KOPT-K1 (cell line): ENCODE results near the gene SIRPA.
"Not testable (repeated sequence)": the region's sequence is repeated elsewhere in the genome, so short reads cannot be mapped to it uniquely, and the experiment has no call there.

ENCODE experiments used
- H3K27ac ChIP-seq: fragments of 200-600 bp; sonication (generic); 2 replicates; pipeline ENCODE4 v1.5.1; 2016; ENCODE audit warnings: antibody characterized with exemption, mild to moderate bottlenecking, low read depth, low read length; ENCODE audit not compliant: poor library complexity, severe bottlenecking
- H3K36me3 ChIP-seq: fragments of 200-600 bp; sonication (generic); 2 replicates; pipeline ENCODE4 v1.5.1; 2017; ENCODE audit warnings: antibody characterized with exemption, mild to moderate bottlenecking, low read length, moderate library complexity; ENCODE audit not compliant: insufficient read depth
- H3K9me3 ChIP-seq: fragments of 200-600 bp; sonication (generic); 2 replicates; pipeline ENCODE4 v1.5.1; 2017; ENCODE audit warnings: antibody characterized with exemption, low read length, mild to moderate bottlenecking; ENCODE audit not compliant: insufficient read depth, poor library complexity, severe bottlenecking

The SIRPA gene

DNA sequence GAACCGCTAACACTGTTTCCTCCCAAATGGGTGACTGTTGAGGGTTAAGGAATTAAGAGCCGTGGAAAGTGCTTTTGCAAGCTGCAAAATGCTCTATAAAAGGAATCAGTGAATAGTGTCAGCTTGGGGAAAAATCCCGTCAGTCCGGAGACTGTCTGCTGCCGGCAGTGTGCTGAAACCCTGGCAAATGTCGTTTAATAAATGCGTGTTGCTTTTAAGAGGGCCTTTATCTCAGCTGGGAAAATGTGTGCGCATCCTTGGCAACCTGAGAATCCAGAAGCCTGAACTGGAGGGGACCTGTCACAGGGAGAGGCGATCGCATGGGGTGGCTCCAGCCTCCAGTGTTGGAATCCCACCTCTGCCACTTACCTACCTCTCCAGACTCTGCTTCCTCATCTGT is 9.8 kb downstream of the SIRPA start:
- Histone ChIP-seq H3K9me3 (no peaks in the 10 kb centered on the region), H3K36me3 (no peaks in the 10 kb centered on the region)

DNA sequence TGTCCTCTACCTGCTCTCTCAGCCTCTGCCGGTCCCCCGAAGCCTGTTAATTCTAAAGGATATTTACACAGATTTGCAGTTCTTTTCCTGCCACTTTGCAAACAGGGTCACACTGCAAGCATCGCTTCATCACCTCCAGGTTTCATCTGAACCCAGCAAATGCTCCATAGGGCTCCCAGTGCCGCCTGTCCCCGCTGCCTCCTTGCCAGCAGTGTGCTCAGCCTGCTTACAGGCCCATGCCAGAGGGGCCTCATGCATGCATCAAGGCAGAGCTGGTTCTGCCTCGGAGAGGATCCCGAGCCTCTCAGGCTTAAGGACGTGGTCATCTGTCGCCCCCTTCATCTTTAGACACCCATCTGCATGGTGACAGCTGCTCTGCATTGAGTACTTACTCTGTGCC is 10.5 kb downstream of the SIRPA start:
- Histone ChIP-seq H3K9me3 (no peaks in the 10 kb centered on the region), H3K27ac (no peak overlapping the region), H3K36me3 (no peaks in the 10 kb centered on the region)

More for the DNA sequence above, 9.8 kb downstream of the SIRPA start:
- H3K27ac ChIP-seq, result no peak overlapping the region

DNA sequence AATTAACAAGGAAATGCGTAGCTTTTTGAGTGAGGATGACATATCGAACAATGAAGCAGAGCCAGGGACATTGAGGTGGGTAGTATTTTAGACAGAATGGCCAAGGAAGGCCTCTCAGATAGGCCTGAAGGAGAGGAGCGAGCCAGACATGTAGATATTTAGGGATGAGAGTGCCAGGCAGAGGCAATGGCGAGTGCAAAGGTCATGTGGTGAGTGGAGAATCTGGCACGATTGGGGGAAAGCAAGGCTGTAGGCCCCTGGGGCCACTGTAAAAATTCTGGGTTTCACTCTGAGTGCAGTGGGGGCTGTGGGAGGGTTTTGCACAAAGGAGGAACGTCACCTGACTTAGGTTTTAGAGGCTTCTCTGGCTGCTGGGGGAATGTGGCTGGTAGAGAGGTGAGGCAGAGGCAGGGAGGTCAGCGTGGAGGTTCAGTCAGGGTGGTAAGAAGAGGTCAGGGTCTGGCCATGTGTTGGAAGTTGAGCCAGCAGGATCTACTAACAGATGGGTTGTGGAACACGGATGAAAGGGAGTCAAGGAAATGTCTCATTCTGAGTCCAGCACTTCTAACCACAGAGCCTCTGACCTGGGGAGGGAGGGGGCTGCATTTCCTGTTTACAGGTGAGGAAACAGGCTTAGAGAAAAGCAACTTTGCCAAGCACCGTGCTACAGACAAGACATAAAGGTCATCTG is 11.3 kb downstream of the SIRPA start:
- no peaks in the 10 kb centered on the region for H3K9me3 ChIP-seq
- no peak overlapping the region for H3K27ac ChIP-seq
- H3K36me3 ChIP-seq, result no peaks in the 10 kb centered on the region

DNA sequence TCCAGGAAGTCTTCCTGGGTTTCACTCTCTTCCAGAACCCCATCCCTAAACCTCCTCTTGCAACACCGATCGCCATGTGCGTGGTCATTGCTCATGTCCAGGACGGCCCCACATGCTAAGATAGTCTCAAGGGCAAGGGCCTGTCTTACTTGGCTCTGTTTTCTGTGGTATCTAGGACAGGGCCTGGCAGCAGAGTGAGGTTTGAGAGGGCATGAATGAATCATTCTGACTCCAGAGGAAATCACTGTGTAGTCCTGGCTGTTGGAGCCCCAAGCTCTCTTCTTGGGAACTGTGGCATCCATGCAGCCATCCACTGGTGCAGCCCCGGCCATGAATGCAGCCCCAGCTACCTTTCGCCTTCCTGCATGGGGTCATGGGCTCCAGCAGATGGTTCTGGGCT is 12.4 kb downstream of the SIRPA start:
- H3K27ac ChIP-seq, result no peak overlapping the region
- no peaks in the 10 kb centered on the region for H3K36me3 ChIP-seq
- no peaks in the 10 kb centered on the region for H3K9me3 ChIP-seq

DNA sequence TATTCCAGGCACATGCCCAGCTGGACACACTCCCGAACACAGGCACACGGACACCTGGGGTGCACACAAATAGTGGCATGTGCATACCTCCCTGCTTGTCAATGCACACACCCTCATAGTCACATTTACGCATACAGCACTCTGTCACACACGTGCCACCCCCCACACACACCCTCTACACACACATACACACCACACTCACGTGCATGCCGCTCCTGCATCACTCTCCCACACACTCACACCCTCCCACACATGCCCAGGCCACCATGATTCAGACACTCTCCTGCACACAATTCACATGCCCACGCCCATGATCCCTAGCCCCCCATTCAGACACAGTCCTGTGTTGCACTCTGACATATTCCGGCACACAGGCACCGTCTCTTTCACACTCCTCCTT is 13.0 kb downstream of the SIRPA start:
- no peaks in the 10 kb centered on the region for H3K36me3 ChIP-seq
- no peak overlapping the region for H3K27ac ChIP-seq
- no peaks in the 10 kb centered on the region for H3K9me3 ChIP-seq

DNA sequence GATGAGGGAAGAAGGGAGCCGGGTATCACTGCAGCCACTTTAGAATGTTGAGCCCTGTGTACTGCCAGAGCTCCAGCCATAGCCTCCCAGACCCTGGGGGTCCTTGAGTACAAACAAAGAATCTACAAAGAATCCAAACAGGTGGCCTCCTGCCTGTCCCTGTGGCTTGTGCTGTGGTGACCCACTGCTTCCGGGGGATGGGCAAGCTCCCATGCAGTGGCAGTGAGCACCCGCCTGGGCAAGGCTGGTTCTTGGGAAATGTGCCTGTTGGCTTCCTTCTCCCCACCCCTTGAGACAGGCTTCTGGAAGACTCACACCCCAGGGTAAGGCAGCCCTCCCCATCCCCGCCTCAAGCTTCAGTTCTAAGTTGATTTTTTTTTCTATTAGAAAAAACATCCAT is 13.9 kb downstream of the SIRPA start:
- H3K27ac ChIP-seq, result no peak overlapping the region
- no peaks in the 10 kb centered on the region for H3K36me3 ChIP-seq
- H3K9me3 ChIP-seq, result no peaks in the 10 kb centered on the region

DNA sequence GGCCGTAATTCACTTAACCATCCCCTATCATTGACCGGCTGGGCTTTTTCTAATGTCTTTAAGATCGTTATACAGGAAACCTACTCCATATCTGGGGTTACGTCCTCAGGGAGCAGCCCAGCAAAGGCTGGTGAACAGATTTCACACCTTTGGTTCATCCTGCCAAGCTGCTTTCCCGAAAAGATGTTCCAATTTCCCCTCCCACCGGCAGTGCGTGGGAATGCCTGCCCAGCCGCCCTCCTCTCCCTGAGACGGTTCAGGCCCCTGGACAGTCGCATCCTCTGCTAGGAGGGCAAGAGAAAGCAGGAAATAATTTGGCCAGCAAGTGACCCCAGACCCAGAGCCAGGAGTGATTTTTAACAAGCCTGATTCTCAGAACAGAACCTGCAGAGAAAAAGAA is 16.3 kb downstream of the SIRPA start:
- no peak overlapping the region for H3K27ac ChIP-seq
- H3K36me3 ChIP-seq, result no peaks in the 10 kb centered on the region
- H3K9me3 ChIP-seq, result no peaks in the 10 kb centered on the region

DNA sequence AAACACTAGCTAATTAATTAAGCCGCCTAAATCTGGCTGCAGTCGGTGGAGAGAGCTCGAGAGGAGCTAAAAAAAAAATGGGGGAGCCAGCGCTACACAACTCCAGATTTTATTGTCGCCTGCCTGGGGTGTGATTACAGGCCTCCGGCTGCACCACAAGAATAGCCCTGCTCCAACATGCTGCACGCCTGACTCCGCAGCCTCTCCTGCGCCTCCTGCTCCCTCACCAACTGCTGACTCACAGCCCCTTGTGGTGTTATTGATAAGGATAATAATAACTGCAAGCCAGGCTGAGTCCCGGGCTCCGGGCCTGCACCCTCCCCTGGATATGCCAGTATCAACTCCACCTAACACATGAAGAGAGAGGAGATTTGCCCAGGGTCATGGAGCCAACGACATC is 16.8 kb downstream of the SIRPA start:
- Histone ChIP-seq H3K36me3 (no peaks in the 10 kb centered on the region), H3K27ac (no peak overlapping the region), H3K9me3 (no peaks in the 10 kb centered on the region)

DNA sequence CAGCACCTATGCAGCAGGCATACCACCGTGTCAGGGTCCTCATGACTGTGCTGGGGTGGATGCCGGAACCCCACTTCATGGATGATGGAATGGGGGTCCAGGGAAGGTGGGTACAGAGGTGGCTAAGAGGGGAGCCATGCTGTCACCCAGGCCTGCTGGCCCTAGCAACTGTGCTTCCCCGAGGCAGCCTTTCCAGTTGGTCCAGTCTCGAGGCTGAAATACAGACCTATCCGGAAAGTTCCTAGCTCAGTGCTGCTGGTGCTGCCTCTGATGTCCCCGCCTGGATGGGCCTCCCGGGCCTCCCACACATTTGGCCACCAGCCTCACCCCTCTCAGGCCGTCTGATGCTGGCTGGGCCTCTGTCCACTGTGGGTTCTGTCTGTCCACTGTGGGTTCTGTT is 17.4 kb downstream of the SIRPA start:
- no peaks in the 10 kb centered on the region for H3K36me3 ChIP-seq
- H3K9me3 ChIP-seq, result no peaks in the 10 kb centered on the region
- no peak overlapping the region for H3K27ac ChIP-seq

DNA sequence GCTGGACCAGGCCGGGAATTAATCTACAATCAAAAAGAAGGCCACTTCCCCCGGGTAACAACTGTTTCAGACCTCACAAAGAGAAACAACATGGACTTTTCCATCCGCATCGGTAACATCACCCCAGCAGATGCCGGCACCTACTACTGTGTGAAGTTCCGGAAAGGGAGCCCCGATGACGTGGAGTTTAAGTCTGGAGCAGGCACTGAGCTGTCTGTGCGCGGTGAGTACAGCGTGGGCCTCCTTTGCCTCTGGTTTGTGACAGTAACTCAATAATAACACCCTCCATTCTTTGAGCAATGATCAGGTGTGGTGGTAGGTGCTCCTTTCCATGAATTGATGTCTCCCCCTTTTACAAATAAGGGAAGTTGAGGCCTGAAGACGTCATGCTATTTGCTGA is 20.0 kb downstream of the SIRPA start:
- H3K9me3 ChIP-seq, H3K27ac ChIP-seq, H3K36me3 ChIP-seq: not testable (repeated sequence)

DNA sequence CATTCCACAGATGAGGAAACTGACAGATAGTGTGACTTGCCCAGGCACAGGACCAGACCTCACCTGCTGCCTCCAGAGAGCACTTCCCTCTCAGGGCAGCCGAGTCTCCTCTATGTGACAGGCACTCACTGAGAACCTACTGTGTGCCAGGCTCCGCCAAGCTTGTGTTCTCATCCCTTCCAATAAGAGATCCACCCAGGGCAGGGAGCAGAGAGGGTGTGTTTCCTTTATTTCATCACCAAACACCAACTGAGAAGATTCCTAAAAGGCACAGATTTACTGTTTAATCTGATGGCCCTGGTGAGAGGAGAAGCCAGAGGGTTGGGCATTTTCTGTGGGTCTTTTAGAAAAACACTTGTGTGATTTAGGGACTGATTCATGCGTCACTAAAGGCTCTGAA is 20.5 kb downstream of the SIRPA start:
- H3K9me3 ChIP-seq, result no peaks in the 10 kb centered on the region
- H3K27ac ChIP-seq, result no peak overlapping the region
- H3K36me3 ChIP-seq, result no peaks in the 10 kb centered on the region

DNA sequence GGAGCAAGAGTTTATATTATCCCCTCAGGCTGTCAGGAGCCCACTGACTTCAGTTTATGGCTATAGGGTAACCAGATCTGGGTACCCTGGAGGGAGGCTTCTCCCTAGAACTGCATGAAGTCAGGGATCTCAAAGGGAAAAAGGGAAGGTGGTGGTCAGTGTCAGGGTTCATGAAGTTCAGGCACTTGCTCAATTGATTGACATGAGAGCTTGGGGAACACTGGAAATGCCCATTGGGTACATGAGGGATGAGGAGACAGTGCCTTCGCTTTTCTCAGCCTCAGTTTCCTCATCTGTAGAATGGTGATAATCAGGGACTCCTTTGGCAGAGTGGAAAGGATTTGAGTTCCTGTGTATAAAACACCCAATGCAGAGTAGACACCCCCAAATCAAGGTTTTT is 22.6 kb downstream of the SIRPA start:
- H3K36me3 ChIP-seq, result no peaks in the 10 kb centered on the region
- no peak overlapping the region for H3K27ac ChIP-seq
- no peaks in the 10 kb centered on the region for H3K9me3 ChIP-seq

DNA sequence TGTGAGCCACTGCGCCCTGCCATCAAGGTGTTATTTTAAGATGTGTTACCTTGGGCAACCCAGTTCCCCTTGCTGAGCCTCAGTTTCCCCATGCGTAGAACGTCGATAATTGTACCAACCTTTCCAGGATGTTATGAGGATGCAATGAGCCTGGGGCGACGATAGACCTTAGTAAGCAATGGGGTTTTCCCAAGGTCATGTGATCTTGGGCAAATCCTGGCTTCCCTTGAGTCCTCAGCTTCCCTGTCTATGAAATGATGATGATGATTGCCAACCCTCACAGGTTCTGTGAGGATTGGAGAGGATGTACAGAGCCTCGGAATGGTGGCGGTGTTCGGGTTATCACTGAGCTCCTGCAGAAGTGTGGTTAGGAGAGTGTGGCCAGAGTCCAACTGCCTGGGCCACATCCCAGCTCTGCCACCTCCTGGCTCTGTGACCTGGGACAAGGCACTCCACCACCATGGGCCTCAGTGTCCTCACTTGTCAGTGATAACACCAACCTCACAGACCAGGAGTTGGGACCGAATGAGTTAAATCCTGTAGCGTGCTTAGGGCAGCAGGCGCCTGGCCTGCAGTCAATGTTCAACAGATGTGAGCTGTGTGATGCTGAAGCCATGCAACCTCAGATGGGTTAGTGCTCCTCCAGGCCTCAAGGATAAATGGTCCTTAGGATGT is 23.4 kb downstream of the SIRPA start:
- Histone ChIP-seq H3K27ac (no peak overlapping the region), H3K9me3 (no peaks in the 10 kb centered on the region), H3K36me3 (no peaks in the 10 kb centered on the region)

DNA sequence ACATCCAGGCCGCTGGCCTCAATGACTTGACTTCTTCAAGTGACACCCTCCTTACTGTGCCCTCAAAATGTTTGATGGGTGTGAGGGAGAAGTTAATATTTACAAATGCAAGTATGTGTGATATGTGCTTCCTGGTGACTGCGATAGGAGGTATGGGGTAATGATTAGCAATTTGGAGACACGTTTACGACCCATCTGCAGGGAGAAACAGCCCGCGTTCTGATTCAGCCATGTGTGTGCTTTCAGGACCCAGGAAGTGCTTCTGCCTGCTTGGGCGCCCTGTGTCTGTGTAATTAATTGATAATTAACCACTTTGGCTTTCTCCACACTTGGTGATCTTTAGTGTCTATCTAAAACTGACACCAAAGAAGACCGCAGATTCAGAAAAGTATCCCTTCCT is 25.0 kb downstream of the SIRPA start:
- H3K36me3 ChIP-seq, result no peaks in the 10 kb centered on the region
- no peak overlapping the region for H3K27ac ChIP-seq
- no peaks in the 10 kb centered on the region for H3K9me3 ChIP-seq

DNA sequence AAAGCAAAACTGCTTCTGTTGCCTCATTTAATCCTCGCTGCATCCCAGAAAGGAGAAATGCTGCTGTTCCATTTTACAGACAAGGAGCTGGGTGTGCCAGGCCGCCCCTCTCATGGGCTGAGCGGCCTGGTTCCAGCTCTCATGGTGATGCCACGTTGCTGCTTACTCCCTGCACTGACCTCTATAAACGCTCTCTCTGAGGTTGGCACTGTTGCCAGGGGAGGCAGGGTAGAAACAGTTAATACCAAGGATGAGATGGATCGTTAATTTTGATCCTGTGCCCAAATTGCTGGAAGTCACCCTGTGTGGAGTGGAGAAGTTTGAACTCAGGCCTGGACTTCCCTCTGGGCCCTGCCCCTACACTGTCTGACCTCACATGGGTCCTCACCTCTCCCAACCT is 25.6 kb downstream of the SIRPA start:
- Histone ChIP-seq H3K36me3 (no peaks in the 10 kb centered on the region), H3K27ac (no peak overlapping the region), H3K9me3 (no peaks in the 10 kb centered on the region)

DNA sequence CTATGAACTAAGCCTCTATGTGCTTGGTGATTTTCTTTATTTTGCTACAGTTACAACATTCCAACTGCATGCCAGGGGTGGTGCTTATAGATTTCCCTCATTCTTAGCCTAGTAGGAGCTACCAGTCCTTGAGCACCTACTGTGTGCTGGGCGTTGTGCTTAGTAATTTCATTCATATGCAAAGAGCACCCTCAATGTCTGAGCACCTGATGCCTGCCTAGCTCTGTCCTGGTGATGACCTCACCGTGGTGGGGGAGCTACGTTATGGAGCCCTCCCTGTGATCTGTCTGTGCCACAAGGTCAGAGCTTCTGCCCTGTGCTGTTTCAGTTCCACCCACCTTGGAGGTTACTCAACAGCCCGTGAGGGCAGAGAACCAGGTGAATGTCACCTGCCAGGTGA is 26.8 kb downstream of the SIRPA start:
- H3K36me3 ChIP-seq, H3K27ac ChIP-seq, H3K9me3 ChIP-seq: not testable (repeated sequence)
